ENCODE measurements around the gene ZDHHC17.
A peak's percentile ranks its signal among the peaks of the same experiment; 100 is the strongest.

ZDHHC17 gene, protein sequence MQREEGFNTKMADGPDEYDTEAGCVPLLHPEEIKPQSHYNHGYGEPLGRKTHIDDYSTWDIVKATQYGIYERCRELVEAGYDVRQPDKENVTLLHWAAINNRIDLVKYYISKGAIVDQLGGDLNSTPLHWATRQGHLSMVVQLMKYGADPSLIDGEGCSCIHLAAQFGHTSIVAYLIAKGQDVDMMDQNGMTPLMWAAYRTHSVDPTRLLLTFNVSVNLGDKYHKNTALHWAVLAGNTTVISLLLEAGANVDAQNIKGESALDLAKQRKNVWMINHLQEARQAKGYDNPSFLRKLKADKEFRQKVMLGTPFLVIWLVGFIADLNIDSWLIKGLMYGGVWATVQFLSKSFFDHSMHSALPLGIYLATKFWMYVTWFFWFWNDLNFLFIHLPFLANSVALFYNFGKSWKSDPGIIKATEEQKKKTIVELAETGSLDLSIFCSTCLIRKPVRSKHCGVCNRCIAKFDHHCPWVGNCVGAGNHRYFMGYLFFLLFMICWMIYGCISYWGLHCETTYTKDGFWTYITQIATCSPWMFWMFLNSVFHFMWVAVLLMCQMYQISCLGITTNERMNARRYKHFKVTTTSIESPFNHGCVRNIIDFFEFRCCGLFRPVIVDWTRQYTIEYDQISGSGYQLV

DNA sequence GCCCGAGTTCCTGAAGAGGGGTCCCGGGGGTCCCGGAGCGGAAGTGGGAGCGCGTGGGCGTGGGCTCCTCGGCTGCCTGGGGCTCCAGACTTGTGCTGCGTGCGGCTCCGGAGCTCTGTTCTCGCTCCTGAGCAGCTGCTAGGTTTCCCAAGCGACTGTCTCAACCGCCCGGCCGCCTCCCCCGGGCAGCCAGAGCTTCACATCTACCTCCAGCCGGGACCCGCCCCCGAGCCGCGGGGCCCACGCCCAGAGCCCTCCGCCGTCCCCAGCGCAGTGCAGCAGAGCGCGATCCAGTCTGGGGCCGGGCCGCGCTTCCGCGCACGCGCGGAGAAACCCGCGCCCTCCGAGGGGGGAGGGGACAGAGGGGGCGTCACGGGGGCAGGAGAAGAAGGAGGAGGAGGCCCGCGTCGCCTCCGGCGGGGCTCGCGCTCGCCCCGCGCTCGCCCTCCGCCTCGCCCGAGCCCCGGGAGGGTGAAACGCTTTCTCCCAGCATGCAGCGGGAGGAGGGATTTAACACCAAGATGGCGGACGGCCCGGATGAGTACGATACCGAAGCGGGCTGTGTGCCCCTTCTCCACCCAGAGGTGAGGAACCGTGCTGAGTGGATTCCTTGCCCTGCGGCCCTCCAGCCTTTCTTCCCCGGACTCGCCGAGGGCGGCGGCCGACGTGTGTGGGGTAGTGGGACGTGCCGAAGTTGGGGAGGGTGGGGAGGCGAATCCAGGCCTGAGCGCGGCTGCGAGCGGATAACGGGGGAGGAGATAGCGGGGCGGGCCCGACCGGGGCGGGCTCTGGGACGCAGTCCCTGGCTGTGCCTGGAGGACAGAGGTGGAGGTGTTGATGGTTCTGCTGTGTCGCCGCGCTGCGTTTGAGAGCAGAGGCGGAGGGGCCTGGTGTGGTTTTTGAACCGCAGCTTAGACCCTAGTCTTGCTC, at the start of gene ZDHHC17:
Gene ZDHHC17 (plus strand): TSS at position 370 of the 930 bp plus-strand sequence. CDS start 122 bp downstream, at position 492.
- TF ChIP-seq, protein P1, sequence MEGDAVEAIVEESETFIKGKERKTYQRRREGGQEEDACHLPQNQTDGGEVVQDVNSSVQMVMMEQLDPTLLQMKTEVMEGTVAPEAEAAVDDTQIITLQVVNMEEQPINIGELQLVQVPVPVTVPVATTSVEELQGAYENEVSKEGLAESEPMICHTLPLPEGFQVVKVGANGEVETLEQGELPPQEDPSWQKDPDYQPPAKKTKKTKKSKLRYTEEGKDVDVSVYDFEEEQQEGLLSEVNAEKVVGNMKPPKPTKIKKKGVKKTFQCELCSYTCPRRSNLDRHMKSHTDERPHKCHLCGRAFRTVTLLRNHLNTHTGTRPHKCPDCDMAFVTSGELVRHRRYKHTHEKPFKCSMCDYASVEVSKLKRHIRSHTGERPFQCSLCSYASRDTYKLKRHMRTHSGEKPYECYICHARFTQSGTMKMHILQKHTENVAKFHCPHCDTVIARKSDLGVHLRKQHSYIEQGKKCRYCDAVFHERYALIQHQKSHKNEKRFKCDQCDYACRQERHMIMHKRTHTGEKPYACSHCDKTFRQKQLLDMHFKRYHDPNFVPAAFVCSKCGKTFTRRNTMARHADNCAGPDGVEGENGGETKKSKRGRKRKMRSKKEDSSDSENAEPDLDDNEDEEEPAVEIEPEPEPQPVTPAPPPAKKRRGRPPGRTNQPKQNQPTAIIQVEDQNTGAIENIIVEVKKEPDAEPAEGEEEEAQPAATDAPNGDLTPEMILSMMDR (IDR thresholded peaks at IDR 0.05; ENCODE audit: low read depth, low read length), result no peak
- DNase-seq (ENCODE audit: low read depth in 2 of 2), result peak; percentile 93 to 96

DNA sequence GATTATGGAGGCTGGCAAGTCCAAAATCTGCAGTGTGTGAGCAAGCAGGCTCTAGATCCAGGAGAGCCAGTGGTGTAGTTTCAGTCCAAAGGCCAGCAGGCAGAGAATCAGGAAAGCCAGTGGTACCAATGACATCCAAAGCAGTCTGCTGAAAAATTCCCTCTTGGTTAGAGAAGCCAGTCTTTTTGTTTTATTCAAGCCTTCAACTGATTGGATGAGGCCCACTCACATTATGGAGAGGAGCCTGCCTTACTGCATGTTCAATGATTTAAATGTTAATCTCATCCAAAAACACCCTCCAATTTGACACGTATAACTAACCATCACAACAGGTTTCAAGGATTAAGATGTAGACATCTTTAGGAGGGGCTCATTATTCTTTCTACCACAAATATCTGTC, 49.5 kb upstream of the ZDHHC17 start:
- TF ChIP-seq, protein P1 (IDR thresholded peaks at IDR 0.05; ENCODE audit: low read depth, low read length), result no peak
- H3K4me3 ChIP-seq (replicated peaks in 1 of 2; ENCODE audit: low read depth in 2 of 2, low read length in 2 of 2), result no peak overlapping the region
- no peak for DNase-seq (ENCODE audit: low read depth in 2 of 2)

More for the DNA sequence above, at the start of gene ZDHHC17:
- peak within 1 kb of the TSS; percentile 81 to 95 for H3K4me3 ChIP-seq (replicated peaks in 1 of 2; ENCODE audit: low read depth in 2 of 2, low read length in 2 of 2)

DNA sequence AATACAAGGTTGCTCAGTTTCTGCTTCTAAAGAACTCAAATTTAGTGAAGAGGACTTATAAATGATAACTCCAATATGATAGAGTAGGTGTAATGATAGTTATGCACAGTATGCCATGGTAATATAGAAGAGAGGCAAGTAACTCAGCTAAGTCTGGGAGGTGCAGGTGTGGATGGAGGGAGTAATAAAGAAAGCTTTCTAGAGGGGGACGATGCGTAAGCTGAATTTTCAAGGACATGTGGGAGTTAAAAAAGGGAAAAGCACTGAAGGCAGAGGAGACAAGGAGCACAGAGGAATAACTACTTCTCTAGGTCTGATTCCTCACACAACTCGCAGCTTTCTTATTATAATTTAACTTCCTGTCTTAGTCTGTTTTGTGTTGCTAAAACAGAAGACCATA, 49.1 kb upstream of the ZDHHC17 start:
- TF ChIP-seq, protein P1 (IDR thresholded peaks at IDR 0.05; ENCODE audit: low read depth, low read length), result no peak
- no peak overlapping the region for H3K4me3 ChIP-seq (replicated peaks in 1 of 2; ENCODE audit: low read depth in 2 of 2, low read length in 2 of 2)
- DNase-seq (ENCODE audit: low read depth in 2 of 2), result no peak

DNA sequence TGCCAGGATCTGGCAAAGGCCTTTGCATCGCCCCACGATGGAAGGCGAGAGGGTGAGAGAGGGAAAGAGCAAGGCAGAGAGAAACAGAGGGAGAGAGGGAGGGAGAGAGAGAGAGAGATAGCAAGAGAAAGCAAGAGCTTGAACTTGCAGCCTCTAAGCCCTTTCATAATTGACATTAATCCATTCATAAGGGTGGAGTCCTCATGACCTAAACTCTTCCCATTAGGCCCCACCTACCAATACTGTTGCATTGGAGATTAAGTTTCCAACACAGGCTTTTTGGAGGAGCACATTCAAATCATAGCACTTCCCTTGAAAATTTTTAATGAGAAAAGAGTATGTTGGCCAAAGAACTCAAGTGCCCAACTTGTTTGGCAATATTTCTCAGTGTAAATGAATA, 48.6 kb upstream of the ZDHHC17 start:
- H3K4me3 ChIP-seq (replicated peaks in 1 of 2; ENCODE audit: low read depth in 2 of 2, low read length in 2 of 2), result no peak overlapping the region
- no peak for DNase-seq (ENCODE audit: low read depth in 2 of 2)
- TF ChIP-seq, protein P1 (IDR thresholded peaks at IDR 0.05; ENCODE audit: low read depth, low read length), result no peak

DNA sequence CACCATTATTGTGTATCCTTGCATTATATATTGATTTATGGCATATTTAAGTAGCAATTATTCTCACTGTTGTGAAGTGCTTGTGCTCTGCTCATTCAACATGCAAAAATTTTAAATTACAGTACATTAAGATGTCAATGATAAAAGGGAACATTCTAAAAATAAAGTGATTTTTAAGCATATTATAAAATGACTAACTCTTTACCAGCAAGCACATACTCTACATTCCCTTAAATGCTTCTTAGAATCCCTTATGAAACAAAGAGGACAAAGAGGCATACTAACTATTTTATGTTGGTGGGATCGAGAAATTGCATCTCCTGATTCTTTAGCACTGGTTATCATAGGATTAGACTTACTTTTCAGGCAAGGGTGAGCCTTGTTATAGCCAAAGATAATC, 46.6 kb upstream of the ZDHHC17 start:
- DNase-seq (ENCODE audit: low read depth in 2 of 2), result no peak
- no peak overlapping the region for H3K4me3 ChIP-seq (replicated peaks in 1 of 2; ENCODE audit: low read depth in 2 of 2, low read length in 2 of 2)
- TF ChIP-seq, protein P1 (IDR thresholded peaks at IDR 0.05; ENCODE audit: low read depth, low read length), result no peak
